Fibroblast of lung (primary cell): ENCODE results near the gene HECTD1.

Source experiments
- CTCF ChIP-seq, 2 donors: IDR thresholded peaks in 1 of 2; conservative IDR thresholded peaks in 1 of 2; 1 replicate in 1 of 2; 2 replicates in 1 of 2; pipeline ENCODE4 v1.5.1; 2011 to 2012; ENCODE audit warnings: low read length in 2 of 2, control low read depth in 1 of 2, inconsistent platforms in 1 of 2, low read depth in 1 of 2, mild to moderate bottlenecking in 1 of 2
- EZH2 ChIP-seq: IDR thresholded peaks from 2 replicates; pipeline ENCODE4 v1.5.1; 2012; ENCODE audit warnings: low read length, control low read depth, mild to moderate bottlenecking; ENCODE audit errors: missing control alignments

- TF ChIP-seq CTCF (conservative IDR thresholded peaks at IDR 0.05 in 1 of 2, IDR thresholded peaks at IDR 0.05 in 1 of 2; ENCODE audit: low read depth in 1 of 2, low read length in 2 of 2) (no peak), EZH2 (no peak)
Observed at GRCh38 chr14:31122098-31122611, 85.4 kb downstream of the HECTD1 start.
